Erythroblast (primary cell): ENCODE data around the gene PTGIS.

ENCODE experiments used
- GATA1 ChIP-seq: IDR thresholded peaks from 2 replicates; pipeline ENCODE4 v1.6.1; 2011; ENCODE audit warnings: low read depth, mild to moderate bottlenecking, control low read depth, low read length, moderate library complexity
- POLR2A ChIP-seq: IDR thresholded peaks from 2 replicates; pipeline ENCODE4 v1.6.1; 2011; ENCODE audit warnings: mild to moderate bottlenecking, low read length

- no peak for TF ChIP-seq POLR2A
- no peak for TF ChIP-seq GATA1
Measured at GRCh38 chr20:49521356-49521755, 46.6 kb downstream of the PTGIS start.
